ENCODE measurements around the gene CBY2. TPM values are rescaled to one million over a fixed set of nuclear protein-coding genes. Genes with fewer than 3 reads are reported as not detected.

The CBY2 gene
- total and polyA plus RNA-seq, 2 experiments from 2014 or later, result 0.15 to 0.42 TPM

DNA sequence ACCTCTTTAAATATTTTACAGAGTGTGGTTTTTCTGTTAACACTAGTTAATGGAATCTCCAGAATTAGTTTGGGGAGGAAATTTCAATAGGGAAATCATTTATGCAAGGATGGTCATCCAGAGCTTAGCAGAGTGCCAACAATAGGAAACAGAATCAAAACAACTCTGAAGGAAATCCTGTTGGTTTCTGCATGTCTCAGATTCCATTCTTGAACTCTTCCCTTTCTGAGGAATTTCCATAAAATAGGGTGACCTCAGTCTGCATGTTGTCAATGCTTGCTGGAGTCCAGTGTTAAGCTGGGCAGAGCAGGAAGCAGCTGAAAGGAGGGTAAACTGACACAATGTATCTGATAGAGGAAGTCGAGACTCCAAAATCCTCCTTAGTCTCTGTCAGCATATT, 16.9 kb downstream of the CBY2 start:
- H3K4me3 ChIP-seq, result no peak overlapping the region
- Mint-ChIP-seq H3K4me1 (peaks cover 15% of the 10 kb centered on the region), H3K27ac (no peak overlapping the region), H3K9me3 (no peaks in the 10 kb centered on the region; the same call in 2 of the 3 replicates), H3K4me3 (no peak overlapping the region), H3K36me3 (ENCODE audit: low read depth) (no peaks in the 10 kb centered on the region), H3K27me3 (ENCODE audit: insufficient read depth, low read depth, poor library complexity) (no peaks in the 10 kb centered on the region)
- DNase-seq (ENCODE audit: low spot score), result peak; percentile 2
- peaks cover 12% of the 10 kb centered on the region; the same call in 1 of the 2 replicates for H3K4me1 ChIP-seq (ENCODE audit: insufficient read depth)
- TF ChIP-seq EZH2phosphoT487 (IDR thresholded peaks at IDR 0.05; ENCODE audit: unreplicated experiment) (no peak), ETS1 (IDR thresholded peaks at IDR 0.05) (no peak), ZNF114 (CRISPR knock-in tag; IDR thresholded peaks at IDR 0.05) (no peak), NANOG (IDR thresholded peaks at IDR 0.05; ENCODE audit: borderline replicate concordance) (no peak), EZH2 (IDR thresholded peaks at IDR 0.05; ENCODE audit: low read depth, unreplicated experiment) (no peak), POLR2AphosphoS5 (IDR thresholded peaks at IDR 0.05; ENCODE audit: low read depth) (no peak), STAT1 (IDR thresholded peaks at IDR 0.05; ENCODE audit: unreplicated experiment) (no peak), CREB1 (CRISPR knock-in tag; IDR thresholded peaks at IDR 0.05; ENCODE audit: low read depth) (no peak), JUNB (IDR thresholded peaks at IDR 0.05; ENCODE audit: unreplicated experiment) (no peak), ZNF331 (CRISPR knock-in tag; IDR thresholded peaks at IDR 0.05; ENCODE audit: low read depth) (no peak)
- TF ChIP-seq, protein P1, sequence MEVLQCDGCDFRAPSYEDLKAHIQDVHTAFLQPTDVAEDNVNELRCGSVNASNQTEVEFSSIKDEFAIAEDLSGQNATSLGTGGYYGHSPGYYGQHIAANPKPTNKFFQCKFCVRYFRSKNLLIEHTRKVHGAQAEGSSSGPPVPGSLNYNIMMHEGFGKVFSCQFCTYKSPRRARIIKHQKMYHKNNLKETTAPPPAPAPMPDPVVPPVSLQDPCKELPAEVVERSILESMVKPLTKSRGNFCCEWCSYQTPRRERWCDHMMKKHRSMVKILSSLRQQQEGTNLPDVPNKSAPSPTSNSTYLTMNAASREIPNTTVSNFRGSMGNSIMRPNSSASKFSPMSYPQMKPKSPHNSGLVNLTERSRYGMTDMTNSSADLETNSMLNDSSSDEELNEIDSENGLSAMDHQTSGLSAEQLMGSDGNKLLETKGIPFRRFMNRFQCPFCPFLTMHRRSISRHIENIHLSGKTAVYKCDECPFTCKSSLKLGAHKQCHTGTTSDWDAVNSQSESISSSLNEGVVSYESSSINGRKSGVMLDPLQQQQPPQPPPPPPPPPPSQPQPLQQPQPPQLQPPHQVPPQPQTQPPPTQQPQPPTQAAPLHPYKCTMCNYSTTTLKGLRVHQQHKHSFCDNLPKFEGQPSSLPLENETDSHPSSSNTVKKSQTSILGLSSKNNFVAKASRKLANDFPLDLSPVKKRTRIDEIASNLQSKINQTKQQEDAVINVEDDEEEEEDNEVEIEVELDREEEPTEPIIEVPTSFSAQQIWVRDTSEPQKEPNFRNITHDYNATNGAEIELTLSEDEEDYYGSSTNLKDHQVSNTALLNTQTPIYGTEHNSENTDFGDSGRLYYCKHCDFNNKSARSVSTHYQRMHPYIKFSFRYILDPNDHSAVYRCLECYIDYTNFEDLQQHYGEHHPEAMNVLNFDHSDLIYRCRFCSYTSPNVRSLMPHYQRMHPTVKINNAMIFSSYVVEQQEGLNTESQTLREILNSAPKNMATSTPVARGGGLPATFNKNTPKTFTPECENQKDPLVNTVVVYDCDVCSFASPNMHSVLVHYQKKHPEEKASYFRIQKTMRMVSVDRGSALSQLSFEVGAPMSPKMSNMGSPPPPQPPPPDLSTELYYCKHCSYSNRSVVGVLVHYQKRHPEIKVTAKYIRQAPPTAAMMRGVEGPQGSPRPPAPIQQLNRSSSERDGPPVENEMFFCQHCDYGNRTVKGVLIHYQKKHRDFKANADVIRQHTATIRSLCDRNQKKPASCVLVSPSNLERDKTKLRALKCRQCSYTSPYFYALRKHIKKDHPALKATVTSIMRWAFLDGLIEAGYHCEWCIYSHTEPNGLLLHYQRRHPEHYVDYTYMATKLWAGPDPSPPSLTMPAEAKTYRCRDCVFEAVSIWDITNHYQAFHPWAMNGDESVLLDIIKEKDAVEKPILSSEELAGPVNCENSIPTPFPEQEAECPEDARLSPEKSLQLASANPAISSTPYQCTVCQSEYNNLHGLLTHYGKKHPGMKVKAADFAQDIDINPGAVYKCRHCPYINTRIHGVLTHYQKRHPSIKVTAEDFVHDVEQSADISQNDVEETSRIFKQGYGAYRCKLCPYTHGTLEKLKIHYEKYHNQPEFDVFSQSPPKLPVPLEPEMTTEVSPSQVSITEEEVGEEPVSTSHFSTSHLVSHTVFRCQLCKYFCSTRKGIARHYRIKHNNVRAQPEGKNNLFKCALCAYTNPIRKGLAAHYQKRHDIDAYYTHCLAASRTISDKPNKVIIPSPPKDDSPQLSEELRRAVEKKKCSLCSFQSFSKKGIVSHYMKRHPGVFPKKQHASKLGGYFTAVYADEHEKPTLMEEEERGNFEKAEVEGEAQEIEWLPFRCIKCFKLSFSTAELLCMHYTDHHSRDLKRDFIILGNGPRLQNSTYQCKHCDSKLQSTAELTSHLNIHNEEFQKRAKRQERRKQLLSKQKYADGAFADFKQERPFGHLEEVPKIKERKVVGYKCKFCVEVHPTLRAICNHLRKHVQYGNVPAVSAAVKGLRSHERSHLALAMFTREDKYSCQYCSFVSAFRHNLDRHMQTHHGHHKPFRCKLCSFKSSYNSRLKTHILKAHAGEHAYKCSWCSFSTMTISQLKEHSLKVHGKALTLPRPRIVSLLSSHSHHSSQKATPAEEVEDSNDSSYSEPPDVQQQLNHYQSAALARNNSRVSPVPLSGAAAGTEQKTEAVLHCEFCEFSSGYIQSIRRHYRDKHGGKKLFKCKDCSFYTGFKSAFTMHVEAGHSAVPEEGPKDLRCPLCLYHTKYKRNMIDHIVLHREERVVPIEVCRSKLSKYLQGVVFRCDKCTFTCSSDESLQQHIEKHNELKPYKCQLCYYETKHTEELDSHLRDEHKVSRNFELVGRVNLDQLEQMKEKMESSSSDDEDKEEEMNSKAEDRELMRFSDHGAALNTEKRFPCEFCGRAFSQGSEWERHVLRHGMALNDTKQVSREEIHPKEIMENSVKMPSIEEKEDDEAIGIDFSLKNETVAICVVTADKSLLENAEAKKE (CRISPR knock-in tag; IDR thresholded peaks at IDR 0.05), result no peak
- TF ChIP-seq, protein P2, sequence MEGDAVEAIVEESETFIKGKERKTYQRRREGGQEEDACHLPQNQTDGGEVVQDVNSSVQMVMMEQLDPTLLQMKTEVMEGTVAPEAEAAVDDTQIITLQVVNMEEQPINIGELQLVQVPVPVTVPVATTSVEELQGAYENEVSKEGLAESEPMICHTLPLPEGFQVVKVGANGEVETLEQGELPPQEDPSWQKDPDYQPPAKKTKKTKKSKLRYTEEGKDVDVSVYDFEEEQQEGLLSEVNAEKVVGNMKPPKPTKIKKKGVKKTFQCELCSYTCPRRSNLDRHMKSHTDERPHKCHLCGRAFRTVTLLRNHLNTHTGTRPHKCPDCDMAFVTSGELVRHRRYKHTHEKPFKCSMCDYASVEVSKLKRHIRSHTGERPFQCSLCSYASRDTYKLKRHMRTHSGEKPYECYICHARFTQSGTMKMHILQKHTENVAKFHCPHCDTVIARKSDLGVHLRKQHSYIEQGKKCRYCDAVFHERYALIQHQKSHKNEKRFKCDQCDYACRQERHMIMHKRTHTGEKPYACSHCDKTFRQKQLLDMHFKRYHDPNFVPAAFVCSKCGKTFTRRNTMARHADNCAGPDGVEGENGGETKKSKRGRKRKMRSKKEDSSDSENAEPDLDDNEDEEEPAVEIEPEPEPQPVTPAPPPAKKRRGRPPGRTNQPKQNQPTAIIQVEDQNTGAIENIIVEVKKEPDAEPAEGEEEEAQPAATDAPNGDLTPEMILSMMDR (conservative IDR thresholded peaks at IDR 0.05; ENCODE audit: low read depth in 2 of 2), result no peak
- TF ChIP-seq, protein P3, sequence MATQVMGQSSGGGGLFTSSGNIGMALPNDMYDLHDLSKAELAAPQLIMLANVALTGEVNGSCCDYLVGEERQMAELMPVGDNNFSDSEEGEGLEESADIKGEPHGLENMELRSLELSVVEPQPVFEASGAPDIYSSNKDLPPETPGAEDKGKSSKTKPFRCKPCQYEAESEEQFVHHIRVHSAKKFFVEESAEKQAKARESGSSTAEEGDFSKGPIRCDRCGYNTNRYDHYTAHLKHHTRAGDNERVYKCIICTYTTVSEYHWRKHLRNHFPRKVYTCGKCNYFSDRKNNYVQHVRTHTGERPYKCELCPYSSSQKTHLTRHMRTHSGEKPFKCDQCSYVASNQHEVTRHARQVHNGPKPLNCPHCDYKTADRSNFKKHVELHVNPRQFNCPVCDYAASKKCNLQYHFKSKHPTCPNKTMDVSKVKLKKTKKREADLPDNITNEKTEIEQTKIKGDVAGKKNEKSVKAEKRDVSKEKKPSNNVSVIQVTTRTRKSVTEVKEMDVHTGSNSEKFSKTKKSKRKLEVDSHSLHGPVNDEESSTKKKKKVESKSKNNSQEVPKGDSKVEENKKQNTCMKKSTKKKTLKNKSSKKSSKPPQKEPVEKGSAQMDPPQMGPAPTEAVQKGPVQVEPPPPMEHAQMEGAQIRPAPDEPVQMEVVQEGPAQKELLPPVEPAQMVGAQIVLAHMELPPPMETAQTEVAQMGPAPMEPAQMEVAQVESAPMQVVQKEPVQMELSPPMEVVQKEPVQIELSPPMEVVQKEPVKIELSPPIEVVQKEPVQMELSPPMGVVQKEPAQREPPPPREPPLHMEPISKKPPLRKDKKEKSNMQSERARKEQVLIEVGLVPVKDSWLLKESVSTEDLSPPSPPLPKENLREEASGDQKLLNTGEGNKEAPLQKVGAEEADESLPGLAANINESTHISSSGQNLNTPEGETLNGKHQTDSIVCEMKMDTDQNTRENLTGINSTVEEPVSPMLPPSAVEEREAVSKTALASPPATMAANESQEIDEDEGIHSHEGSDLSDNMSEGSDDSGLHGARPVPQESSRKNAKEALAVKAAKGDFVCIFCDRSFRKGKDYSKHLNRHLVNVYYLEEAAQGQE (IDR thresholded peaks at IDR 0.05; ENCODE audit: unreplicated experiment), result no peak
- no peaks in the 10 kb centered on the region for H3F3A ChIP-seq (replicated peaks; ENCODE audit: low read depth)
- no peaks in the 10 kb centered on the region for H3K27me3 ChIP-seq (ENCODE audit: insufficient read depth)
- H3K36me3 ChIP-seq (ENCODE audit: insufficient read depth), result no peaks in the 10 kb centered on the region
- no peaks in the 10 kb centered on the region for H4K20me1 ChIP-seq (replicated peaks; ENCODE audit: insufficient read depth)
- no peak for ATAC-seq
- no peak overlapping the region for H3K27ac ChIP-seq (ENCODE audit: low read depth)
- H2AFZ ChIP-seq, result no peak overlapping the region
- H3K79me2 ChIP-seq (replicated peaks; ENCODE audit: insufficient read depth), result no peaks in the 10 kb centered on the region
- H3K9me2 ChIP-seq (ENCODE audit: insufficient read depth), result no peaks in the 10 kb centered on the region
- H3K4me2 ChIP-seq, result no peak overlapping the region
